HUES48 (cell line): Measurements from ENCODE around the gene TGFB2.
A peak's percentile ranks its signal among the peaks of the same experiment; 100 is the strongest.

Experiments used
- H3K27ac ChIP-seq: one replicate; pipeline ENCODE4 v1.7.0; 2013; ENCODE audit warnings: low read depth, low read length, inconsistent platforms
- H3K27me3 ChIP-seq: 2 replicates; pipeline ENCODE4 v1.6.1; 2013; ENCODE audit warnings: mild to moderate bottlenecking, low read length; ENCODE audit not compliant: control insufficient read depth, insufficient read depth
- H3K36me3 ChIP-seq: 2 replicates; pipeline ENCODE4 v1.6.1; 2013; ENCODE audit warnings: low read length; ENCODE audit not compliant: control insufficient read depth, insufficient read depth
- H3K4me1 ChIP-seq: 2 replicates; pipeline ENCODE4 v1.6.1; 2013; ENCODE audit warnings: mild to moderate bottlenecking, low read length; ENCODE audit not compliant: control insufficient read depth, insufficient read depth
- H3K4me3 ChIP-seq: 2 replicates; pipeline ENCODE4 v1.5.1; 2013; ENCODE audit warnings: mild to moderate bottlenecking, low read depth, low read length
- H3K9ac ChIP-seq: 2 replicates; pipeline ENCODE4 v1.6.1; 2013; ENCODE audit warnings: mild to moderate bottlenecking, low read depth, low read length, moderate library complexity
- H3K9me3 ChIP-seq: 2 replicates; pipeline ENCODE4 v1.6.1; 2013; ENCODE audit warnings: low read length; ENCODE audit not compliant: control insufficient read depth, insufficient read depth

Gene TGFB2

GRCh38 chr1:218349348-218350034, 4.4 kb downstream of the TGFB2 start:
- Histone ChIP-seq H3K4me1 (peaks cover 34% of the 10 kb centered on the region), H3K27ac (no peak overlapping the region), H3K36me3 (no peaks in the 10 kb centered on the region), H3K9me3 (no peaks in the 10 kb centered on the region), H3K4me3 (no peak overlapping the region), H3K27me3 (peaks cover 31% of the 10 kb centered on the region), H3K9ac (no peak overlapping the region)

GRCh38 chr1:218350035-218350525, 4.9 kb downstream of the TGFB2 start:
- H3K9ac ChIP-seq: no peak overlapping the region
- no peaks in the 10 kb centered on the region for H3K9me3 ChIP-seq
- H3K27me3 ChIP-seq: peaks cover 25% of the 10 kb centered on the region
- no peak overlapping the region for H3K27ac ChIP-seq
- peaks cover 30% of the 10 kb centered on the region for H3K4me1 ChIP-seq
- no peaks in the 10 kb centered on the region for H3K36me3 ChIP-seq
- no peak overlapping the region for H3K4me3 ChIP-seq

- H3K4me1 ChIP-seq: peaks cover 37% of the 10 kb centered on the region
- no peaks in the 10 kb centered on the region for H3K36me3 ChIP-seq
- no peak overlapping the region for H3K4me3 ChIP-seq
- H3K27me3 ChIP-seq: peaks cover 18% of the 10 kb centered on the region
- H3K9ac ChIP-seq: peak overlapping the region; percentile 33; the same call in 1 of the 2 replicates
- H3K9me3 ChIP-seq: no peaks in the 10 kb centered on the region
- no peak overlapping the region for H3K27ac ChIP-seq
These were observed 5.7 kb downstream of the TGFB2 start for GRCh38 chr1:218350801-218351266.

- Histone ChIP-seq H3K27ac (no peak overlapping the region), H3K9ac (no peak overlapping the region)
These were observed 6.4 kb downstream of the TGFB2 start for GRCh38 chr1:218351391-218352074.

GRCh38 chr1:218352075-218352438, 6.9 kb downstream of the TGFB2 start:
- Histone ChIP-seq H3K27me3 (peaks cover 6% of the 10 kb centered on the region; the same call in 1 of the 2 replicates), H3K9ac (no peak overlapping the region), H3K36me3 (no peaks in the 10 kb centered on the region), H3K4me3 (no peak overlapping the region), H3K9me3 (no peaks in the 10 kb centered on the region), H3K4me1 (peaks cover 35% of the 10 kb centered on the region), H3K27ac (no peak overlapping the region)

More at GRCh38 chr1:218351391-218352074, 6.4 kb downstream of the TGFB2 start:
- Histone ChIP-seq H3K36me3 (no peaks in the 10 kb centered on the region), H3K27me3 (peaks cover 11% of the 10 kb centered on the region), H3K4me3 (no peak overlapping the region; the same call in 1 of the 2 replicates), H3K4me1 (peaks cover 35% of the 10 kb centered on the region), H3K9me3 (no peaks in the 10 kb centered on the region)

GRCh38 chr1:218353656-218354055, 8.5 kb downstream of the TGFB2 start:
- Histone ChIP-seq H3K27me3 (no peaks in the 10 kb centered on the region), H3K4me3 (no peak overlapping the region), H3K9me3 (no peaks in the 10 kb centered on the region), H3K36me3 (no peaks in the 10 kb centered on the region), H3K9ac (no peak overlapping the region), H3K27ac (no peak overlapping the region), H3K4me1 (peaks cover 26% of the 10 kb centered on the region)

GRCh38 chr1:218355278-218355677, 10.1 kb downstream of the TGFB2 start:
- Histone ChIP-seq H3K4me3 (no peak overlapping the region), H3K36me3 (no peaks in the 10 kb centered on the region), H3K27me3 (no peaks in the 10 kb centered on the region), H3K9me3 (no peaks in the 10 kb centered on the region), H3K4me1 (peaks cover 25% of the 10 kb centered on the region), H3K27ac (no peak overlapping the region), H3K9ac (no peak overlapping the region)

- no peak overlapping the region for H3K4me3 ChIP-seq
- H3K27me3 ChIP-seq: no peaks in the 10 kb centered on the region
- no peak overlapping the region for H3K27ac ChIP-seq
- no peaks in the 10 kb centered on the region for H3K36me3 ChIP-seq
- no peak overlapping the region for H3K9ac ChIP-seq
- H3K4me1 ChIP-seq: peaks cover 8% of the 10 kb centered on the region; the same call in 1 of the 2 replicates
- no peaks in the 10 kb centered on the region for H3K9me3 ChIP-seq
These were observed 12.2 kb downstream of the TGFB2 start for GRCh38 chr1:218357211-218357892.

- no peak overlapping the region for H3K4me3 ChIP-seq
- H3K27ac ChIP-seq: no peak overlapping the region
- no peak overlapping the region for H3K9ac ChIP-seq
- H3K27me3 ChIP-seq: no peaks in the 10 kb centered on the region
- H3K9me3 ChIP-seq: no peaks in the 10 kb centered on the region
- H3K36me3 ChIP-seq: no peaks in the 10 kb centered on the region
- H3K4me1 ChIP-seq: peaks cover 8% of the 10 kb centered on the region; the same call in 1 of the 2 replicates
These were observed 12.7 kb downstream of the TGFB2 start for GRCh38 chr1:218357893-218358232.

GRCh38 chr1:218361298-218362065, 16.3 kb downstream of the TGFB2 start:
- Histone ChIP-seq H3K27me3 (no peaks in the 10 kb centered on the region), H3K27ac (no peak overlapping the region), H3K36me3 (no peaks in the 10 kb centered on the region), H3K4me1 (no peaks in the 10 kb centered on the region), H3K4me3 (no peak overlapping the region), H3K9me3 (no peaks in the 10 kb centered on the region), H3K9ac (no peak overlapping the region)
